GM11168 (cell line): ENCODE data around the gene SPTLC1.
"Not testable (repeated sequence)": the region's sequence is repeated elsewhere in the genome, so short reads cannot be mapped to it uniquely, and the experiment has no call there.

Experiments used
- in situ Hi-C: fragments of 300-500 bp; cut with MboI; formaldehyde crosslinking; loops from one replicate; pipeline ENCODE4 v1.12.0; 2022; ENCODE audit warnings: low sequenced_read_pairs; ENCODE audit not compliant: unreplicated experiment

Gene SPTLC1

DNA sequence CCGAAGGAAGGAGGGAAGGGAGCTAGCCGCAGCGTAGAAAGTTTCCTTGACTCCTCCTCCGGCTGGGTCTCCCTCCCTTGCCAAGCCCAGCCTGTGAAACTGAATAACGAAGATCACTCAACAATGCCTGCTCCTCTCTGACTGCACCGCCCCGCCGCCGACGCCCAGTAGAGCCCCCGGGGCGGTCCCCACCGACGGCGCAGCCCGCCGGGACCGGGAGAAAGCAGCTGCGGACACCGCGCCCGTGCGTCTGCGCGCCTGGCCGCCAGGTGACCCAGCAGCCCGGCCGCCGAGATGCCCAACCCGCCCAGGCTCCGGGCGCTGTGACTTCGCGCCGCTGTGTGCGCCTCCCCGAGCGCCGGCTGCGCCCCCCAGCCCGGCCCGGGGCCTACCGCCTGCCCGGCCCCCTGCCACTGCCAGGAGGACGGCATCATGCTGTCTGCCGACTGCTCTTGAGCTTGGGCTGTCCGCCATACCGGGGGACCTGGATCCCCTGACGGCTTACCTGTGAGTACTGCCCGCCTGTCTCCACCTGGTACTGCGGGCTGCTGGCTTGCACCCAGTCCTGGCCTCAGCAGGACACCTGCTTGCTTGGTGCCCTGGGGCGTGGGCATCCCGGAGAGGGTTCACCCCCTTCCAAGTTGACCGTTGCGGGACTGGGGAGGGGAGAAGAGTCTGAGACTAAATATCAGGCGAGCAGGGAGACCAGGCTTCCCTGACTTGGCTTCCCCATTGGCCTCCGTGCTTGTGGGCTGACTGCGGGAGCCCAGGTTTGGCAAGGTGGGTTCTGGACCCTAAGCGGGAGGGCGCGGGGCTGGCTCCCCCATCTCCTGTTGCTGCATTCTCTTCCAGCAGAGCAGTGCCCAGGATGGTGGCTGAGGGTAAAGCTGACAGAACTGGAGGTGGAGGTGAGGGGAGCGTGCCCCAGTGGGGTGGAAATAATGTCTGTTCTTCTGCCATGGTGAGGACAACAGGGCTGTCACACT lies 26.2 kb upstream of the SPTLC1 start:
- in situ Hi-C loops: no loop called here

GRCh38 chr9:92140754-92141143 lies 25.5 kb upstream of the SPTLC1 start:
- in situ Hi-C loops: no loop called here

DNA sequence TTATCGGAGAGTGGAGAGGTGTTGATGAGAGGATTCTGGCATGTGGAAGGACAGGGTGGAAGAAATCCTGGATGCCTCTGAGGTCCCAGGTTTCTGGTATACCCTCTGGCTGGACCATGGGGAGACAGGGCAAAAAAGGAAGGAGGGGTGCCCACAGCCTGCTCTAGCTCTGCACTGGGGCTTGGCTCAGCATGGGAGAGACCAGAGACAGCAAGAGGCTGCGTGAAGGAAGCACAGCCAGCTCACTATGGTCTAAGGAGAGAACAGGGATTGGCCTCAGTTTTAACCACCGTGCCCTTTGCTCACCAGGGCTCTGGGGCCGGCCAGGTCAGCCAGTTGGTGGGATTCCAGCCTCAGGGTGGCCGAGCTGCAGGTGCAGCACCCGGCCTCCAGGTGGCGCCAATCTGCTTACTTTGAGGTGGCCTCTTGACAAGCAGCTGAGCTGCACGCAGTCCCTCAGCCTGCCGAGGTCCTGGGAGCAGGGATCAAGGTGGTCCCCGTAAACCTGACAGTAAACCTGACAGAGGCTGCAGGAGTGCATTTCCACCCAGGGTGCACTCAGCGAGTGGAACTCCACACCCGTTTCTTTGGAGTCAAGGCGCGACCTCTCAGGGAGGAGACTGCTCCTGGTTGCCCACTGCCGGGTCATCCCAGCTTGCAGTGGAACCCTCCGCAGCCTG lies 25.0 kb upstream of the SPTLC1 start:
- in situ Hi-C loops: no loop called here

DNA sequence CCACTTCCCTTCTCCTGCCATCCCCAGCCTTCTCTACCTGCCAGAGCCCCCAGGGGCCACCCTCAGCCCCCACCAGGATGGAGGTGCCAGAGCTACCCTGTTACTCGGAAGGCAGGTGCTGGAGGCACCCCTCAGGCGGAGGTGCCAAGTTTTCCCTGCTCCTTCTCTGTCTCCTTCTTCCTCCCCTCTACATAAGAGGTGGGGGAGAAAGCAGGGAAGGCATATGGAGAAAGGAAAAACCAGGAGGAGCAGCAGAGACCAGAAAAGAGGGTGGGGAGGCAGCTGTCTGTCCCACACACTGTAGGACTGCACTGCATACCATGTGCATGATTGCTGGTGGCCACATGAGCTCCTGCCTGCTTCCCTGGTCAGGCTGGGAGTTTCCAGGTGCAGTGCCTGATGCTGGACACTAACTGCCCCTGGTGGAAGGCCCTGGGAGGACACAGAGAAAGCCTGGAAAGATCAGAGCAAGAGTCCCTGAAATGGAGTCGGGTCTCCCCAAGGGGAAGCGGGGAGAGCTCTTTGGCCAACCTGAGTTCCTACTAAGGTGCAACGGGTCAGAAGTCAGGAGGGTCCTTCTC lies 23.8 kb upstream of the SPTLC1 start:
- in situ Hi-C loops: loop anchor here (10.0 kb wide), 1 partner anchor 496 kb away; no protein-coding TSS in a partner anchor

- in situ Hi-C loops: loop anchor here (10.0 kb wide), 1 partner anchor 496 kb away; no protein-coding TSS in a partner anchor
These were observed 23.1 kb upstream of the SPTLC1 start for GRCh38 chr9:92138157-92138959.

GRCh38 chr9:92136184-92136858 lies 21.1 kb upstream of the SPTLC1 start:
- in situ Hi-C loops: loop anchor here (10.0 kb wide), 1 partner anchor 498 kb away; no protein-coding TSS in a partner anchor

- in situ Hi-C loops: loop anchor here (10.0 kb wide), 1 partner anchor 499 kb away; no protein-coding TSS in a partner anchor
These were observed 20.4 kb upstream of the SPTLC1 start for GRCh38 chr9:92135576-92135975.

DNA sequence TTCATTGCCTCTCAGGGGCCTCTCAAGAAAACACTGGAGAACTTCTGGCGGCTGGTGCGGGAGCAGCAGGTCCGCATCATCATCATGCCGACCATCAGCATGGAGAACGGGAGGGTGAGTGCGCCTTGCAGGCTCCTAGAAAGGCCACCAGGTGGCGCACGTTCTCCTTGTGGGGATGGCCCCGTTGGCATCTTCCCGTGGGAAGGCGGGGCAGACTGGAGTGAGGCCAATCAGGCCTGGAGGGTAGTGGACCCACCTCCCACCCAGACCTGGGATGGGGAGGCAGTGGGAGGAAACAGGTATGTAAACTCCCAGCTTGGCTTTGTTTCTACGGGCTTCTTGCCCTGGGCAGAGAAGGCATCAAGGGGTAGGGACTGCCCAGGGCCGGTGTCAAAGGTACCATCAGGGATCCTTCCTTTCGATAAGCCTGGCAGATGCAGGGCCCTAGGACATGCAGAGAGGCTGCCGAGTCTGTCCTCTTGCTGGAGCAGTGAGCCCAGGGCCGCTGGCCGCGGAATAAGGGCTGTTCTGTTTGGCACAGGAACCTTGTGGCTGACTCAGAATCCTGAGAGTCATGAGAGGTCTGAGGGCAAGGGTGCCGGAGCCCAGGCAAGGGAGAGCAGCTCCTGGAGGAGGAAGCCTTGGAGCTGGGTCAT lies 18.9 kb upstream of the SPTLC1 start:
- in situ Hi-C loops: loop anchor here (10.0 kb wide), 1 partner anchor 501 kb away; no protein-coding TSS in a partner anchor

DNA sequence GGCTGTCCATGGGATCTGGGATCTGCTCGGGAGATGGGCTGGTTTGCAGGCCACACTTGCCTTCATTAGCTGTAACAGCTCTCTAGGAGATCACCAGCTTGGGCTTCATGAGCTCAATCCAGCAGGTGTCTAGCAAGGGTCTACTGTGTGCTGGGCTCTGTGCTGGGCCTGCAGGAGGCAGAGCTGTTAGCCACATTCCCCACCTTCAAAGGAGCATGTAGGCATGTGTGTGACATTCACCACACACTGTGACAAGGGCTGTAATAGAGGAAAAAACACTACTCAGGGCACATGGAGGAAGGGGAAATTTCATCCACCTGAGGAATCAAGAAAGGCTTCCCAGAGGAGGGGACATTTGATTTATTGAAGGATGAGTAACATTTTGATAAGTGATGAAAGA lies 17.7 kb upstream of the SPTLC1 start:
- in situ Hi-C loops: loop anchor here (10.0 kb wide), 1 partner anchor 502 kb away; no protein-coding TSS in a partner anchor

- in situ Hi-C loops: loop anchor here (10.0 kb wide), 1 partner anchor 502 kb away; no protein-coding TSS in a partner anchor
These were observed 17.3 kb upstream of the SPTLC1 start for GRCh38 chr9:92132501-92132900.

- in situ Hi-C loops: no loop called here
These were observed 7.6 kb upstream of the SPTLC1 start for GRCh38 chr9:92122800-92123199.

GRCh38 chr9:92122061-92122460 lies 6.8 kb upstream of the SPTLC1 start:
- in situ Hi-C loops: no loop called here

DNA sequence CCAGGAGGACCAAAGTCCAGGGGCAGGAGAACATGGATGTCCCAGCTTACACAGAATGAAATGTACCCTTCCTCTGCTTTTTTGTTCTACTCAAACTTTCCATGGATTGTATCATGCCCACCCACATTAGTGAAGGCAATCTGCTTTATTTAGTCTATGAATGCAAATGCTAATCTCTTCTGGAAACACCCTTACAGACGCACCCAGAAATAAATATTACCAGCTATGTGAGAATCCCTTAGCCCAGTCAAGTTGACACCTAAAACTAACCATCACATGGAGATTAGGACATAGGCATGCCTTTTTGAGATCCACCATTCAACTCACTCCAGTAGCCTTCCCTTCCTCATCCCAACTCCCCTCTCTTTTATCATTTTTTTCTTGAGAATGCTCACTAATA lies 6.1 kb upstream of the SPTLC1 start:
- in situ Hi-C loops: no loop called here

DNA sequence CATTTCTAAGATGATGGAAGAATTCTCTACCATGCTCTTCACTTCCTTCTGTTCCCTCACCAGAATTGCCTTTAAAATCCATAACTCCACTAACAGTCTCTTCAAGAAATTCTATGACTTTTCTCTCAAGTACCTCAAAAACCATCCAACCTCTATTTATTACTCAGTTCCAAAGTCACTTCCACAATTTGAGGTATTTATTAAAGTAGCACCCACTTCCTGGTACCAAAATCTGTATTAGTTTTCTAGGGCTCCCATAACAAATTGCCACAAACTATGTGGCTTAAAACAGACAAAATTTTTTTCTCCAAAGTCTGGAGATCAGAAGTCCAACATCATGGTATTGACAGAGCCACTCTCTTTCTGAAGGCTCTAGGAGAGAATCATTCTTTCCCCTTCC lies 4.9 kb upstream of the SPTLC1 start:
- in situ Hi-C loops: no loop called here

DNA sequence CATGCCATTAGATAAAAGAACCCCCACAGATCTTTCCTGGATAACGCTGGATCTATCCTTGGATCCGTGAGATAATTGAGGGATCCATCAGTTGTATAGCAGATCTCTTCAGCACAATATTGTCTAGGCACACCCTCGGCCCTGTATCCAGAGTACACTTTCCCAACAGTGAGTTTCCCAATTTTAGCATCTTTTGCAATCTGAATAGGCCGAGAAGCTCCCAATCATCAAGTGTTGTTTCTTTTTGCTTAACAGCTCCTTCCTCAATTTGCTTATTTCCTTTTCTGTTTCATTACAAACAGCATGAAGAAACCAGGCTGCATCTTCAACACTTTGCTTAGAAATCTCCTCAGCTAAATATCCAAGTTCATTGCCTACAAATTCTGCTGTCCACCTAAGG lies 4.4 kb upstream of the SPTLC1 start:
- in situ Hi-C loops: no loop called here

- in situ Hi-C loops: no loop called here
These were observed 7.1 kb downstream of the SPTLC1 start for GRCh38 chr9:92108122-92108521.

DNA sequence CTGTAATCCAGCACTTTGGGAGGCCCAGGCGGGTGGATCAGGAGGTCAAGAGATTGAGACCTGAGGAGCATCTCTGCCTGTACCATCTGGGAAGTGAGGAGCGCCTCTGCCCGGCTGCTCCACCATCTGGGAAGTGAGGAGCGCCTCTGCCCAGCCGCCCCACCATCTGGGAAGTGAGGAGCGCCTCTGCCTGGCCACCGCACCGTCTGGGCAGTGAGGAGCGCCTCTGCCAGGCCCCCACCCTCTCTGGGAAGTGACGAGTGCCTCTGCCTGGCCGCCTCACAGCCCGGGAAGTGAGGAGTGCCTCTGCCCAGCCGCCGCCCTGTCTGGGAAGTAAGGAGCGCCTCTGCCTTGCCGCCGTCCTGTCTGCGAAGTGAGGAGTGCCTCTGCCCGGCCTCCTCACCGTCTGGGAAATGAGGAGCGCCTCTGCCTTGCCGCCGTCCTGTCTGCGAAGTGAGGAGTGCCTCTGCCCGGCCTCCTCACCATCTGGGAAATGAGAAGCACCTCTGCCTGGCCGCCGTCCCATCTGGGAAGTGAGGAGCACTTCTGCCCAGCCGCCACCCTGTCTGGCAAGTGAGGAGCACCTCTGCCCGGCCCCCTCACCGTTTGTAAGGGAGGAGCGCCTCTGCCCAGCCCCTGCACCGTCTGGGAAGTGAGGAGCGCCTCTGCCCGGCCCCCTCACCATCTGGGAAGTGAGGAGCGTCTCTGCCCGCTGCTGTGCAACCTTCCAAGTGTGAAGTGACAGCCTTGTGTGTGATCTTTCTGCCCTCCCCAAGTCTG lies 9.6 kb downstream of the SPTLC1 start:
- in situ Hi-C loops: not testable (repeated sequence)

- in situ Hi-C loops: not testable (repeated sequence)
These were observed 11.6 kb downstream of the SPTLC1 start for GRCh38 chr9:92103601-92104000.
